Thyroid gland (tissue), 4 donors: ENCODE results near the gene PTPRE.

Experiments
- CTCF ChIP-seq, 6 experiments: fragments of 200-600 bp in 3 of 6; fragments of 450-650 bp in 3 of 6; sonication (generic) in 3 of 6; IDR thresholded peaks; one replicate each; pipeline ENCODE4 v1.5.1; 2016 to 2019; ENCODE audit warnings: antibody characterized with exemption in 6 of 6, mild to moderate bottlenecking in 2 of 6, inconsistent platforms in 1 of 6, moderate library complexity in 1 of 6
- POLR2A ChIP-seq, 2 donors: fragments of 450-650 bp; IDR thresholded peaks; one replicate each; pipeline ENCODE4 v1.6.1; 2017; ENCODE audit warnings: antibody characterized with exemption in 2 of 2, mild to moderate bottlenecking in 2 of 2, moderate library complexity in 1 of 2

- TF ChIP-seq CTCF (IDR thresholded peaks at IDR 0.05) (no peak), POLR2A (IDR thresholded peaks at IDR 0.05) (no peak)
These were observed 215.0 kb downstream of the PTPRE start for GRCh38 chr10:128121750-128122412.
